CD4-positive, alpha-beta T cell (primary cell): ENCODE measurements around the gene JAG1. TPM values are rescaled to one million over a fixed set of nuclear protein-coding genes. Genes with fewer than 3 reads are reported as not detected.
A peak's percentile ranks its signal among the peaks of the same experiment; 100 is the strongest.

Source experiments
- ATAC-seq: fragments of 200-7000 bp; cut with Tn5 transposase; one replicate; pipeline ENCODE4 v1.10.0; 2022; ENCODE audit warnings: mild to moderate bottlenecking; ENCODE audit not compliant: poor library complexity
- CTCF ChIA-PET: fragments of 350-600 bp; sonication (Branson Sonifier 250); formaldehyde crosslinking; loops from one replicate; lab custom pipeline; 2021; ENCODE audit warnings: antibody characterized with exemption, inconsistent platforms; lab: Charles Lee
- POLR2A ChIA-PET: fragments of 350-600 bp; sonication (Branson Sonifier 250); formaldehyde crosslinking; loops from one replicate; lab custom pipeline; 2021; ENCODE audit warnings: antibody characterized with exemption, inconsistent platforms; lab: Charles Lee
- DNase-seq, 14 experiments: peaks; one replicate each; pipeline ENCODE4 v3.0.0-alpha.2; 2013 to 2020; ENCODE audit warnings: mixed read lengths in 2 of 14
- H3K27ac ChIP-seq, 2 donors: one replicate each; pipeline versions ENCODE4 v1.5.1 to v1.7.0; 2013; ENCODE audit warnings: low read length in 2 of 2, low read depth in 1 of 2, mild to moderate bottlenecking in 1 of 2
- H3K27me3 ChIP-seq, 2 experiments: 1 replicate in 1 of 2; 2 replicates in 1 of 2; pipeline versions ENCODE4 v1.6.1 to v1.7.0; 2013; ENCODE audit warnings: low read length in 2 of 2, control low read depth in 1 of 2, mild to moderate bottlenecking in 1 of 2, moderate library complexity in 1 of 2; ENCODE audit not compliant: insufficient read depth in 2 of 2, control insufficient read depth in 1 of 2
- H3K36me3 ChIP-seq: one replicate; pipeline ENCODE4 v1.6.1; 2013; ENCODE audit warnings: low read length, control low read depth; ENCODE audit not compliant: insufficient read depth
- H3K4me1 ChIP-seq: one replicate; pipeline ENCODE4 v1.6.1; 2013; ENCODE audit warnings: low read length, control low read depth; ENCODE audit not compliant: insufficient read depth
- H3K4me3 ChIP-seq: one replicate; pipeline ENCODE4 v1.5.1; 2013; ENCODE audit warnings: mild to moderate bottlenecking, low read length, moderate library complexity
- H3K9me3 ChIP-seq, 2 experiments: 1 replicate in 1 of 2; 2 replicates in 1 of 2; pipeline versions ENCODE4 v1.6.1 to v1.7.0; 2013; ENCODE audit warnings: low read length in 2 of 2, mild to moderate bottlenecking in 2 of 2, control low read depth in 1 of 2, moderate library complexity in 1 of 2; ENCODE audit not compliant: control insufficient read depth in 1 of 2, insufficient read depth in 1 of 2
- H3K27ac Mint-ChIP-seq: one replicate; pipeline ENCODE4 v1.8.0; 2020; ENCODE audit warnings: mixed read lengths
- H3K27me3 Mint-ChIP-seq: one replicate; pipeline ENCODE4 v1.8.0; 2021; ENCODE audit warnings: mixed read lengths
- H3K36me3 Mint-ChIP-seq: one replicate; pipeline ENCODE4 v1.8.0; 2021; ENCODE audit warnings: low read depth, mixed read lengths
- H3K4me1 Mint-ChIP-seq: one replicate; pipeline ENCODE4 v1.8.0; 2021; ENCODE audit warnings: low read depth, mixed read lengths
- H3K4me3 Mint-ChIP-seq: one replicate; pipeline ENCODE4 v1.8.0; 2020; ENCODE audit warnings: mild to moderate bottlenecking, mixed read lengths
- H3K9me3 Mint-ChIP-seq: one replicate; pipeline ENCODE4 v1.8.0; 2020; ENCODE audit warnings: mixed read lengths
- CTCF ChIP-seq: fragments of 200-600 bp; IDR thresholded peaks from one replicate; pipeline ENCODE4 v1.8.0; 2022; ENCODE audit warnings: antibody characterized with exemption, mild to moderate bottlenecking
- intact Hi-C, 2 experiments: fragments of 100-400 bp; cut with DNase I in 1 of 2; cut with micrococcal nuclease in 1 of 2; formaldehyde crosslinking; loops; one replicate each; pipeline versions ENCODE4 v1.15.1 to v1.9.0; 2023 to 2025; cut with DNase I, micrococcal nuclease
- polyA plus RNA-seq, 2 donors: library from polyadenylated mRNA; unstranded; fragments of 120-200 nt; gene quantifications; one replicate each; pipeline ENCODE4 v1.2.1, GENCODE V29; 2013
- total RNA-seq, 174 experiments: library from RNA in 2 of 174; stranded (reverse) in 2 of 174; gene quantifications; one replicate each; pipeline ENCODE4 v1.2.3 and lab custom pipeline; 2021 to 2026

The JAG1 gene
- total RNA-seq (1 to 10 TPM in 1 of 2 experiments, under 1 TPM in 1; 0.77 to 1.2 TPM), total RNA-seq (lab: John Stamatoyannopoulos, UW) (0.17 to 11.3 (median 1.7) reads per million in 172 experiments)
- polyA plus RNA-seq (2013, experiment 1 of 2): 0.35 TPM
- 1.0 TPM for polyA plus RNA-seq (2013, experiment 2 of 2)

- Histone ChIP-seq H3K27ac (no peak within 1 kb of the TSS), H3K27me3 (peaks cover 45 to 59% of the 10 kb centered on the region in 2 experiments), H3K9me3 (peaks cover 0 to 12% of the 10 kb centered on the region in 2 experiments), H3K4me3 (peak within 1 kb of the TSS; percentile 48), H3K4me1 (peaks cover 33% of the 10 kb centered on the region), H3K36me3 (no peaks in the 10 kb centered on the region)
- H3K9me3 Mint-ChIP-seq: no peaks in the 10 kb centered on the region
- no peak within 1 kb of the TSS for H3K27ac Mint-ChIP-seq
- CTCF ChIA-PET: no interaction called here
- no peak for TF ChIP-seq CTCF
- POLR2A ChIA-PET: no interaction called here
- peak within 1 kb of the TSS; percentile 74 for H3K4me3 Mint-ChIP-seq
- H3K36me3 Mint-ChIP-seq: no peaks in the 10 kb centered on the region
- intact Hi-C loops: no loop called here
- H3K27me3 Mint-ChIP-seq: peaks cover 74% of the 10 kb centered on the region
- peaks cover 34% of the 10 kb centered on the region for H3K4me1 Mint-ChIP-seq
- ATAC-seq (peak; percentile 55), DNase-seq (peak in 9 of 14 experiments; percentile 17 to 73 (median 32))
Measured at GRCh38 chr20:10673842-10674683, at the start of gene JAG1. TSS of gene JAG1 (minus strand) at chr20:10673999. CDS start at chr20:10673530, 469 bp downstream.

GRCh38 chr20:10721976-10722375 is 48.2 kb upstream of the JAG1 start:
- TF ChIP-seq CTCF: no peak
- Histone ChIP-seq H3K9me3 (no peaks in the 10 kb centered on the region), H3K4me3 (no peak overlapping the region), H3K36me3 (no peaks in the 10 kb centered on the region), H3K4me1 (no peaks in the 10 kb centered on the region), H3K27ac (no peak overlapping the region), H3K27me3 (peaks cover 0 to 2% of the 10 kb centered on the region in 2 experiments)
- intact Hi-C loops: no loop called here
- Mint-ChIP-seq H3K36me3 (no peaks in the 10 kb centered on the region), H3K4me1 (no peaks in the 10 kb centered on the region), H3K4me3 (no peak overlapping the region), H3K9me3 (no peaks in the 10 kb centered on the region), H3K27ac (no peak overlapping the region), H3K27me3 (peaks cover 27% of the 10 kb centered on the region)
- ChIA-PET CTCF (interaction anchor here (0.7 kb wide), 1 partner anchor 49 kb away, joined by 3 read pairs; no protein-coding TSS in a partner anchor), POLR2A (no interaction called here)
- no peak for DNase-seq
- ATAC-seq: no peak

- Mint-ChIP-seq H3K27ac (no peak overlapping the region), H3K27me3 (peaks cover 33% of the 10 kb centered on the region), H3K4me3 (no peak overlapping the region), H3K36me3 (no peaks in the 10 kb centered on the region), H3K9me3 (no peaks in the 10 kb centered on the region), H3K4me1 (no peaks in the 10 kb centered on the region)
- Histone ChIP-seq H3K36me3 (no peaks in the 10 kb centered on the region), H3K27me3 (peaks cover 0 to 2% of the 10 kb centered on the region in 2 experiments), H3K4me3 (no peak overlapping the region), H3K27ac (no peak overlapping the region), H3K9me3 (no peaks in the 10 kb centered on the region), H3K4me1 (no peaks in the 10 kb centered on the region)
- DNase-seq: no peak
- ATAC-seq: no peak
- ChIA-PET POLR2A (no interaction called here), CTCF (no interaction called here)
- intact Hi-C loops: no loop called here
- no peak for TF ChIP-seq CTCF
Measured at GRCh38 chr20:10721137-10721896, 47.5 kb upstream of the JAG1 start.
